Kidney epithelial cell (primary cell): ENCODE measurements around the gene TRIM13. TPM values are rescaled to one million over a fixed set of nuclear protein-coding genes. Genes with fewer than 3 reads are reported as not detected.
"Not testable (repeated sequence)": the region's sequence is repeated elsewhere in the genome, so short reads cannot be mapped to it uniquely, and the experiment has no call there.

Experiments
- DNase-seq: peaks from one replicate; pipeline ENCODE4 v3.0.0-alpha.2; 2010; ENCODE audit warnings: low read depth
- H3K27me3 ChIP-seq: 2 replicates; pipeline ENCODE4 v1.6.0; 2011; ENCODE audit warnings: low read length; ENCODE audit not compliant: control insufficient read depth, insufficient read depth
- H3K36me3 ChIP-seq: 2 replicates; pipeline ENCODE4 v1.5.1; 2011; ENCODE audit warnings: low read length; ENCODE audit not compliant: control insufficient read depth, insufficient read depth
- H3K4me3 ChIP-seq: 2 replicates; pipeline ENCODE4 v1.5.1; 2011; ENCODE audit warnings: low read depth, mild to moderate bottlenecking, control low read depth, low read length
- CTCF ChIP-seq: IDR thresholded peaks from 2 replicates; pipeline ENCODE4 v1.5.1; 2011; ENCODE audit warnings: mild to moderate bottlenecking, moderate library complexity, low read length, control low read depth, inconsistent platforms; ENCODE audit not compliant: insufficient read depth, poor library complexity, severe bottlenecking
- total RNA-seq: library from RNA; depleted of rRNA; stranded (reverse); fragments of >200 nt; gene quantifications from 2 replicates; pipeline ENCODE4 v1.2.3, GENCODE V29; 2015

Gene TRIM13
- total RNA-seq = 17.2 and 17.5 TPM in 2 replicates

- Histone ChIP-seq H3K36me3 (no peaks in the 10 kb centered on the region), H3K27me3 (no peaks in the 10 kb centered on the region), H3K4me3 (peak within 1 kb of the TSS; percentile 70)
- peak; percentile 87 for TF ChIP-seq CTCF
- peak; percentile 50 for DNase-seq
These were observed at the start of gene TRIM13 for GRCh38 chr13:49996951-49997895. TRIM13 (plus strand) TSS chr13:49997042; CDS start chr13:50011941, 14,899 bp downstream.

GRCh38 chr13:49948777-49949270, 48.0 kb upstream of the TRIM13 start:
- H3K4me3 ChIP-seq, DNase-seq, H3K27me3 ChIP-seq, H3K36me3 ChIP-seq: not testable (repeated sequence)

GRCh38 chr13:49951754-49952535, 44.9 kb upstream of the TRIM13 start:
- no peak for DNase-seq
- Histone ChIP-seq H3K4me3 (no peak overlapping the region), H3K27me3 (no peaks in the 10 kb centered on the region), H3K36me3 (no peaks in the 10 kb centered on the region)
- TF ChIP-seq CTCF = no peak

GRCh38 chr13:49953560-49953959, 43.3 kb upstream of the TRIM13 start:
- H3K27me3 ChIP-seq = no peaks in the 10 kb centered on the region
- no peak for DNase-seq
- no peaks in the 10 kb centered on the region for H3K36me3 ChIP-seq
- no peak overlapping the region for H3K4me3 ChIP-seq
- no peak for TF ChIP-seq CTCF

GRCh38 chr13:49954674-49955455, 42.0 kb upstream of the TRIM13 start:
- DNase-seq = no peak
- no peak overlapping the region for H3K4me3 ChIP-seq
- H3K27me3 ChIP-seq = no peaks in the 10 kb centered on the region
- no peak for TF ChIP-seq CTCF
- H3K36me3 ChIP-seq = no peaks in the 10 kb centered on the region
